ENCODE data around the gene EXOC8.
"Not testable (repeated sequence)": the region's sequence is repeated elsewhere in the genome, so short reads cannot be mapped to it uniquely, and the experiment has no call there.

Gene EXOC8

GRCh38 chr1:231359113-231359512 lies 21.5 kb upstream of the EXOC8 start:
- H3K4me3 Mint-ChIP-seq: no peak overlapping the region
- H3K4me1 Mint-ChIP-seq: peaks cover 8% of the 10 kb centered on the region
- H3K36me3 Mint-ChIP-seq: peaks cover 9% of the 10 kb centered on the region
- no peak for ATAC-seq
- H3K27ac Mint-ChIP-seq: no peak overlapping the region
- no peaks in the 10 kb centered on the region for H3K9me3 Mint-ChIP-seq
- H3K27me3 Mint-ChIP-seq: no peaks in the 10 kb centered on the region

- no peak overlapping the region for H3K4me3 Mint-ChIP-seq
- no peak overlapping the region for H3K27ac Mint-ChIP-seq
- H3K36me3 Mint-ChIP-seq: peaks cover 8% of the 10 kb centered on the region
- peak; percentile 74 for ATAC-seq
- H3K4me1 Mint-ChIP-seq: peaks cover 8% of the 10 kb centered on the region
- H3K9me3 Mint-ChIP-seq: no peaks in the 10 kb centered on the region
- no peaks in the 10 kb centered on the region for H3K27me3 Mint-ChIP-seq
Observed at GRCh38 chr1:231357831-231358354, 20.2 kb upstream of the EXOC8 start.

- Mint-ChIP-seq H3K36me3 (peaks cover 14% of the 10 kb centered on the region), H3K9me3 (no peaks in the 10 kb centered on the region), H3K4me3 (no peak overlapping the region), H3K27me3 (no peaks in the 10 kb centered on the region), H3K27ac (no peak overlapping the region), H3K4me1 (peaks cover 8% of the 10 kb centered on the region)
- no peak for ATAC-seq
Observed at GRCh38 chr1:231357187-231357772, 19.6 kb upstream of the EXOC8 start.

- Mint-ChIP-seq H3K27ac (no peak overlapping the region), H3K9me3 (no peaks in the 10 kb centered on the region), H3K36me3 (peaks cover 18% of the 10 kb centered on the region), H3K4me3 (no peak overlapping the region), H3K4me1 (peaks cover 8% of the 10 kb centered on the region), H3K27me3 (no peaks in the 10 kb centered on the region)
- no peak for ATAC-seq
Observed at GRCh38 chr1:231355171-231355570, 17.5 kb upstream of the EXOC8 start.

GRCh38 chr1:231354330-231355020 lies 16.8 kb upstream of the EXOC8 start:
- H3K27me3 Mint-ChIP-seq: no peaks in the 10 kb centered on the region
- no peaks in the 10 kb centered on the region for H3K9me3 Mint-ChIP-seq
- ATAC-seq: no peak
- no peak overlapping the region for H3K27ac Mint-ChIP-seq
- no peak overlapping the region for H3K4me3 Mint-ChIP-seq
- peaks cover 18% of the 10 kb centered on the region for H3K36me3 Mint-ChIP-seq
- H3K4me1 Mint-ChIP-seq: peaks cover 8% of the 10 kb centered on the region

GRCh38 chr1:231353086-231353485 lies 15.4 kb upstream of the EXOC8 start:
- Mint-ChIP-seq H3K9me3 (no peaks in the 10 kb centered on the region), H3K27me3 (no peaks in the 10 kb centered on the region), H3K36me3 (peaks cover 26% of the 10 kb centered on the region), H3K4me1 (peaks cover 8% of the 10 kb centered on the region), H3K27ac (no peak overlapping the region), H3K4me3 (no peak overlapping the region)
- no peak for ATAC-seq

GRCh38 chr1:231351816-231352215 lies 14.2 kb upstream of the EXOC8 start:
- H3K4me3 Mint-ChIP-seq: no peak overlapping the region
- no peaks in the 10 kb centered on the region for H3K27me3 Mint-ChIP-seq
- ATAC-seq: no peak
- H3K36me3 Mint-ChIP-seq: peaks cover 29% of the 10 kb centered on the region
- H3K9me3 Mint-ChIP-seq: no peaks in the 10 kb centered on the region
- H3K27ac Mint-ChIP-seq: no peak overlapping the region
- H3K4me1 Mint-ChIP-seq: no peaks in the 10 kb centered on the region

DNA sequence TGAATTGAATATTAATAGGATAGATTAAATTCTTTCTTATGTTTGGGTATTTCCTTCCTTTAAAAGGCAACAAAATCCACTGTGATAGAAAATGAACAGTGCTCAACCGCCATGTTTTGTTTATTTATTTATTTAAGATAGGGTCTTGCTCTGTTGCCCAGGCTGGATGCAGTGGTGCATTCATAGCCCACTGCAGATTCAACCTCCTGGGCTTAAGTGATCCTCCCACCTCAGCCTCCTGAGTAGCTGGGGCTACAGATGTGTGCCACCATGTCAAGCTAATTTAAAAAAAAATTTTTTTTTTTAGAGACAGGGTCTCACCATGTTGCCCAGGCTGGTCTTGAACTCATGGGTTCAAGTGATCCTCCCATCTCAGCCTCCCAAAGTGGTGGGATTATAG lies 11.2 kb upstream of the EXOC8 start:
- not testable (repeated sequence) for H3K4me3 Mint-ChIP-seq, H3K27me3 Mint-ChIP-seq, H3K9me3 Mint-ChIP-seq, H3K27ac Mint-ChIP-seq, ATAC-seq, H3K4me1 Mint-ChIP-seq
- peaks cover 39% of the 10 kb centered on the region for H3K36me3 Mint-ChIP-seq

DNA sequence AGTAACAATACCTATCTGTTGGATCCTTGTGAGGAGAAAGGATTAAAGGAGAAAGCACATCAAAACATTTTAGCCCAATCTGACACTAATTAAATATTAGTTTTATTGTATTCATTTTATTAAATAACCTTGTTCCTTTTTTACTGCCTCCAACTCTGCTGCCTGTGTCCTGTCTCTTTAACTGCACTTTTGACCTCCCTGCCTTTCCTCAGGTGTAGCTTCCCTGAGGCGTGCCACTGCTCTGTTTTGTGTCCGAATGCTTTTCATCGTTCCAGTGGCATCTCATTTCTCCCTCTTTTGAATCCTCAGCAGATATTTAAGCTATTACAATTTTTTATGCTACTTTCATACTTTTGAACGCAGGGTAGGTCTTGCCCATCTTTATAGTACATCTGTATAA lies 10.8 kb upstream of the EXOC8 start:
- H3K9me3 Mint-ChIP-seq: no peaks in the 10 kb centered on the region
- no peak overlapping the region for H3K4me3 Mint-ChIP-seq
- ATAC-seq: no peak
- no peaks in the 10 kb centered on the region for H3K27me3 Mint-ChIP-seq
- H3K36me3 Mint-ChIP-seq: peaks cover 39% of the 10 kb centered on the region
- H3K27ac Mint-ChIP-seq: no peak overlapping the region
- H3K4me1 Mint-ChIP-seq: peaks cover 6% of the 10 kb centered on the region

GRCh38 chr1:231347961-231348360 lies 10.3 kb upstream of the EXOC8 start:
- H3K27me3 Mint-ChIP-seq: no peaks in the 10 kb centered on the region
- no peak overlapping the region for H3K4me3 Mint-ChIP-seq
- no peak overlapping the region for H3K27ac Mint-ChIP-seq

DNA sequence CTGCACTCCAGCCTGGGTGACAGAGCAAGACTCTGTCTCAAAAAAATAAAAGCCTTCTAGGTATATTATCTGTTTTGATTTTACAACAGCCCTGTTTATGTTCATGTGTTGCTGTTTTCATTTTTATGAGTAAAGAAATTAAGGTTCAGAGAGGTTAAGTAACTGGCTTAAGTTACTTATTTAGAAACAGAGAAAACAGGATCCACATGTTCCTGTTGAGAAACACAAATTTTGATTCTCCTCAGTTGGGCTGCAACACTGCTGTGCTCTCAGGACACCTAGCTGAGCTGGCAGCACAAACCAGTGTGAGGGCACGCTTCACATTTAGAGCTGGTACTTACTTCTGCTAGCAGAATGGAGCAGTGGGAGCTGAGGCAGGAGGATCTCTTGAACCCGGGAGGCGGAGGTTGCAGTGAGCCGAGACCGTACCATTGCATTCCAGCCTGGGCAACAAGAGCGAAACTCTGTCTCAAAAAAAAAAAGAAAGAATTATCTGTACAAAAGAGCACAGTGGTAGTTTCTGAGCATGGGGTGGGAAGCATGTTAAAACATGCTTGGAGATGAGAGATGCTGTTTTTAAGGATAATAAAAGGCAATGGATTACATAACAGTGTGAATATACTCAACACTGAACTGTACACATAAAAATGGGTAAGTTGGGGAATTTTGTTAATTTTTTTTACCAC lies 2.8 kb upstream of the EXOC8 start:
- H3K4me1 Mint-ChIP-seq: peaks cover 50% of the 10 kb centered on the region
- no peak for ATAC-seq
- H3K9me3 Mint-ChIP-seq: no peaks in the 10 kb centered on the region
- H3K27me3 Mint-ChIP-seq: no peaks in the 10 kb centered on the region
- H3K36me3 Mint-ChIP-seq: peaks cover 28% of the 10 kb centered on the region
- peak overlapping the region; percentile 54 for H3K27ac Mint-ChIP-seq
- no peak overlapping the region for H3K4me3 Mint-ChIP-seq

More at GRCh38 chr1:231347961-231348360, 10.3 kb upstream of the EXOC8 start:
- peaks cover 39% of the 10 kb centered on the region for H3K36me3 Mint-ChIP-seq
- no peak for ATAC-seq
- no peaks in the 10 kb centered on the region for H3K9me3 Mint-ChIP-seq
- H3K4me1 Mint-ChIP-seq: peaks cover 6% of the 10 kb centered on the region

- Mint-ChIP-seq H3K27me3 (no peaks in the 10 kb centered on the region), H3K9me3 (no peaks in the 10 kb centered on the region), H3K36me3 (peaks cover 20% of the 10 kb centered on the region), H3K4me1 (peaks cover 56% of the 10 kb centered on the region), H3K27ac (peak within 1 kb of the TSS; percentile 92), H3K4me3 (peak within 1 kb of the TSS; percentile 91)
- peak; percentile 31 for ATAC-seq
Observed at GRCh38 chr1:231338270-231339128, 847 bp upstream of the EXOC8 start, which contains the start of gene SPRTN. Gene SPRTN (plus strand): TSS chr1:231338293. CDS start chr1:231338384, 91 bp downstream.

DNA sequence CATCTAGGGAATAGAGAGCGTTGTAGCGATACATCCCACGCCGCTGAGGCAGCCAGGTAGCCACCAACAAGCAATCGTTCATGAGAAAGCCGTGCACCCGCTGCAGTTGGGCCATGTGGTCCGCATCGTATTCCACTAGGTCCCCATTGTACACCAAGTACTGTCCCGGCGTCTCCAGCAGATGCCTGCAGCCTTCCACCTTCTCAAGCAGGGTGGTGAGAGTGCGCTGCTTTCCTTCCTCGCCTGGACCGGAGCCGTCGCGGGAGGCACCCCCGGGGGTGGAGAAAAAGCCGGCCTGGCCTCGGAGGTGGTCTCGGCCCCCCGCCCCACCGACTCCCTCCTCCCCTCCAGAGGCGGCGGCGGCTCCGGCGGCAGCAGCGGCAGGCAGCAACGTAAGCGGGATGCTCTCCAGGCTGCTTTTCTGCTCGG lies 595 bp downstream of the EXOC8 start:
- Mint-ChIP-seq H3K27ac (peak overlapping the region; percentile 92), H3K4me1 (peaks cover 55% of the 10 kb centered on the region), H3K9me3 (no peaks in the 10 kb centered on the region), H3K4me3 (peak overlapping the region; percentile 91), H3K36me3 (peaks cover 18% of the 10 kb centered on the region), H3K27me3 (no peaks in the 10 kb centered on the region)
- no peak for ATAC-seq

DNA sequence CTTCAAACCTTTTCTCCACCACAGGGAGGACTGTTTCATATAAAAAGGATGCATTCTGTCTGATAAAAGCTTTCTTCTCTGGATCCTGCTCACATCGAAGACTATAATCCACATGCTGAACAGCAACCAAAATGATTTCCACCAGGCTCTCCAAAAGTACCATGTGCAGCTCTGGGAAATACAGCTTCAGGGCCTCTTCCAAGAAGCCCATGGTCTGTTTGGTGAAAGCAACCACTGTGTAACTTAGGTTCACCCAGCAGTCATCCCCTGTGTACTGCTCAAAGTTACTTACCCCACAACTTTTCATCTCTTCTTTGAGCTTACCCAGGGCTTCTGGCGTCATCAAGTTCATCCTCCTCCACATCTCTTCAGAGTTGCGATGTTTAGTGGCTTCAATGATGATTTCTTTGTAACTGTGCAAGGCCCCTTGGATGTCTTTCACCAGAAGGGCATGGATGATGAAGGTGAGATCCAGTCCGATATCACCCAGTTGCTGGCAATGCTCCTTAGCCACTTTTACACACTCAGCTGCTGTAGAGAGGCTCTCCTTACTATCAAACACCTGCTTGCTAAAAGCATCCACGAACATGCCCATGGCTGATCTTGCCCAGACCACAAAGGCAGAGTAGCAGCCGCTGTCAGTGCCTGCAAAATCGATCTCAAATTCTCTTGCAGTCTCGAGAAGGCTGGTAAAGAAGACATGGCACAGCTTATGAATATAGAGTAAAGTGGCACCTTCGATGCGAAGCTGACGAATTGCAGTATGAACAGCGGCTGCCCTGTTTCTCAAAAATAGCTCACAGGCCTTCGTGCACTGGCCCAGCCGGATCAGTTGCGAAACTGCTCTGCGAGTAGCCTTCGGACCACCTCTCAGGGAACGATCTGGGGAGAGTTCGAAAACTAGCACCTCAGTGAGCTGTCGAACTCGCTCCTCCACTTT lies 1.7 kb downstream of the EXOC8 start:
- ATAC-seq: no peak

More for the DNA sequence above, 1.7 kb downstream of the EXOC8 start:
- Mint-ChIP-seq H3K27me3 (no peaks in the 10 kb centered on the region), H3K9me3 (no peaks in the 10 kb centered on the region), H3K4me1 (peaks cover 61% of the 10 kb centered on the region), H3K36me3 (peaks cover 23% of the 10 kb centered on the region), H3K27ac (no peak overlapping the region), H3K4me3 (peak overlapping the region; percentile 91)

All from stimulated activated memory B cell treated with anti-CD40 and anti-IgM and Interleukin-4, amounts not matched to agents 10 μg/mL and 1 μg/mL and 100 μg/mL, for 72 hours (primary cell).